HG02642 (cell line): ENCODE results near the gene SESTD1.

Experiments
- ATAC-seq: cut with Tn5 transposase; IDR thresholded peaks from one replicate; pipeline ENCODE4 v1.9.1; 2021; ENCODE audit warnings: mild to moderate bottlenecking; ENCODE audit not compliant: unreplicated experiment, poor library complexity

Gene SESTD1, protein sequence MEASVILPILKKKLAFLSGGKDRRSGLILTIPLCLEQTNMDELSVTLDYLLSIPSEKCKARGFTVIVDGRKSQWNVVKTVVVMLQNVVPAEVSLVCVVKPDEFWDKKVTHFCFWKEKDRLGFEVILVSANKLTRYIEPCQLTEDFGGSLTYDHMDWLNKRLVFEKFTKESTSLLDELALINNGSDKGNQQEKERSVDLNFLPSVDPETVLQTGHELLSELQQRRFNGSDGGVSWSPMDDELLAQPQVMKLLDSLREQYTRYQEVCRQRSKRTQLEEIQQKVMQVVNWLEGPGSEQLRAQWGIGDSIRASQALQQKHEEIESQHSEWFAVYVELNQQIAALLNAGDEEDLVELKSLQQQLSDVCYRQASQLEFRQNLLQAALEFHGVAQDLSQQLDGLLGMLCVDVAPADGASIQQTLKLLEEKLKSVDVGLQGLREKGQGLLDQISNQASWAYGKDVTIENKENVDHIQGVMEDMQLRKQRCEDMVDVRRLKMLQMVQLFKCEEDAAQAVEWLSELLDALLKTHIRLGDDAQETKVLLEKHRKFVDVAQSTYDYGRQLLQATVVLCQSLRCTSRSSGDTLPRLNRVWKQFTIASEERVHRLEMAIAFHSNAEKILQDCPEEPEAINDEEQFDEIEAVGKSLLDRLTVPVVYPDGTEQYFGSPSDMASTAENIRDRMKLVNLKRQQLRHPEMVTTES

DNA sequence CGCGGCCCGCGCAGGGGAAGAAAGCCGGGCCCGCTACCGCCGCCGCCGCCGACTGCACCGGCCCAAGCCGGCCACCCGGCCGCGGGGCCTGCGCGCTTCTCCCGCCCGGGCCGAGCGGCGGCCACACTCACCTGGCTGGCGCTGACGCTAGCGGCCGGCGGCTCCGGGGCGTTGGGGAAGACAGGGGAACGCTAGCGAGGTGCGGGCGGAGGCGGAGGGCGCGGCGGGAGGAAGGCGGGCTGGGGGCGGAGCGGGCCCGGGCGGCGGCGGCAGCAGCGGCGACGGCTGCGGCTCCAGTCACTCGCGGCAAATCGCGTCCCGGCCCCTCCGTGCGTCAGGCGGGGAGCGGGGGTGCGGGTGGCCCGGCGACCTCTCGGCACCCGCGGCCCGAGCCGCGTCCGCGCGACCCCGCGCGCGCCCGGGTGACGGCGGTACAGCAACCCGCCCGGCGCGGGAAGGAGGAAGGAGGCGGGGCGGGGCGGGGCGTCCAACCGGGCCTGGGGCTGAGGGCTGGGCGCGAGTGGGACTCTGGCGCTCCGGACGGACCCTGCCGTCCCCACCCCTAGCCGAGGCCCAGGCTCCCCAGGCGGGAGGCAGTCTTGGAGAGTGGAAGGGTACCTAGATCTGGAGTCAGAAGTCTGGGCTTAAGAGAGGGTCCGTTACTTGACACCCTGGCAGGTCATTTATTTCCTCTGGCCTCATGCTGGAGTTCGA lies at the start of gene SESTD1:
SESTD1 (minus strand) TSS at position 465 of the 714 bp plus-strand sequence. CDS start 72,991 bp downstream, outside the sequence.
- peak; percentile 75 for ATAC-seq

DNA sequence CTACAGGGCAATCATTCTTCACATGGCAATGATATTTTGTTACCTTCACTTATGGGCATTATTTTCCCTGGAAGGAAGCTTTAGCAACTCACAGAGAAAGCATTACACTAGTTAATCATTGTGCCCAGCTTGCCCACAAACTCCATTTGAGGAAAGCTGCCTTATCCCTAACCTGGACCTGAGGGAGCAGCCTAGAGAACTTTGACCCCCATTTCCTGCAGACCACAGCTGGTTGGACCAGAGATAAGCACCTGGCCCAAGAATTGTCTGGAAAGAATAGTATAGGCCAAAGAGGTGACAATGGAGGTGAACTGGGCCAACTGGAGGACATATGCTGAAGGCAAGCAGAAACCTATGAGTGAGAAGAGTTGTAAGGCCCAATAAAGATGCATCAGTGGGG lies 48.4 kb upstream of the SESTD1 start:
- ATAC-seq = no peak

DNA sequence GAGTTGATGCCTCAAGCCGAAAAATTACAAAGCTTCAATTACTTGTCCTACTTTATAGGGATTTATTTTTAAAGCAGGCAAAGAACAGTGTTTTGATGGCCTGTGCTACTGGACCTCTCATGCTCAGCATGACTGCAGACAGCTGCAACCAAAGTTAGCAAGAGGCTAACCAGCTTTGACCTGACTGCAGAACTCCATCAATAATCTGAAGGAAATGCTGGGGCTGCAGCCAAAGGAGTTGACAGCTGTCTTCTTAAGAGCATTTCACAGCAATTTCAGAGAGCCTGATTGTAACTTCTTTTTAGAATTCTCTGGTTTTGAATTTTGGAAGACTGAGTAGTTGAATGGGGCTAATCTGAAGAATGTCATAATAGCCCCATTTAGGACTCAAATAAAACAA lies 46.5 kb upstream of the SESTD1 start:
- ATAC-seq = no peak

GRCh38 chr2:179307616-179308371 lies 43.2 kb upstream of the SESTD1 start:
- no peak for ATAC-seq

DNA sequence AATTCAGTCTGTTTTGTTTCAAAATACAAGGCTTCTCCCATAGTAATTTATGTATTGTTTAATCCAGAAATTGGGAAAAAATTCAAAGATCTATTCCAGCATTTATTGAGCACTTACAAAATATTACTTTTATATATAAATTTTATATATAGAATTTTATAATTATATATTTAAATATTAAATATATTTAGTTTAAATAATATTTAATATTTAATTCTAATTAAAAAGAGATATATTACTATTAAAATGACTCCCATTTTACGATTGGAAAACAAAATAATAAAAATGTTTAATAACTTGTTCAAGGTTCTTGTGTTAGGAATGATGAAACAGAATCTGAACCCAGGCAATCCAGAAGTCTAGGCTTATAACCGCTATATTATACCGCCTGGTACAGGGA lies 40.5 kb upstream of the SESTD1 start:
- no peak for ATAC-seq

- ATAC-seq = no peak
Observed at GRCh38 chr2:179304424-179304823, 39.8 kb upstream of the SESTD1 start.

DNA sequence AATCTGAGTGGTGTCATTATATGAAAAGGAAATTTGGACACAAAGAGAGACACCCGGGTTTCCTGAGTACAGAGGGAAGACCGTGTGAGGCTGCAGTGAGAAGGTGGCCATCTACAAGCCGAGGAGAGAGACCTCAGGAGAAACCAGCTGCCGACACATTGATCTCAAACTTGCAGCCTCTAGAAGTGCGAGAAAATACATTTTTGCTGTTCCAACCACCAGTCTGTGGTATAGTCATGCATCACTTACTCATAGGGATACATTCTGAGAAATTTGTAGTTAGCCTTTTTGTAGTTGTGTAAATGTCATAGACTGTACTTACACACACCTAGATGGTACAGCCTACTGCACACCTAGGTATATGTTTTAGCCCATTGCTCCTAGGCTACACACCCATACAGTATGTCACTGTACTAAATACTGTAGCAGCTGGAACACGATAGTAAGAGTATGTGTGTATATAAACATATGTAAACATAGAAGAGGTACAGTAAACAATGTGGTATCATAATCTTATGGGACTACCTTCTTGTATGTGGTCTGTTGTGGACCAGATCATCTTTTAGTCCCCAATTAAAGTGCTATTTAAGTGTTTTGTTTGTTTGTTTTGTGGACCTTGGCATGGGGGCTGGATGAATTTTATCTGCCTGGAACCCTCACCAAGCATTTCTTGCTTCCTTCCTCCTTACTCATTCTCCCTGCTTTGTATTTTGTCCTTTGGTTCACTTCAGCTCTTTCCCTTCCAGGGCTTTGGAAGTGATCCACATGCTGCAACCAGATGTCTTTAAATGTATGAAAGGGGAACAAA lies 38.3 kb upstream of the SESTD1 start:
- ATAC-seq = no peak

DNA sequence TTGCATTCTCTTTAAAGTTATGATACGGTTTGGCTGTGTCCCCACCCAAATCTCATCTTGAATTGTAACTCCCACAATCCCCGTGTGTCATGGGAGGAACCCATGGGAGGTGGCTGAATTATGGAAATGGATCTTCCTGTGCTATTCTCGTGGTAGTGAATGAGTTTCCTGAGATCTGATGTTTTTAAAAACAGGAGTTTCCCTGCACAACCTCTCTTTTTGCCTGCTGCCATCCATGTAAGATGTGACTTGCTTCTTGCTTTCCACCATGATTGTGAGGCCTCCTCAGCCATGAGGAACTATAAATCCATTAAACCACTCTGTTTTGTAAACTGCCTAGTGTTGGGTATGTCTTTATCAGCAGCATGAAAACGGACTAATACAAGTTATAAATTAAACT lies 37.5 kb upstream of the SESTD1 start:
- ATAC-seq = no peak

DNA sequence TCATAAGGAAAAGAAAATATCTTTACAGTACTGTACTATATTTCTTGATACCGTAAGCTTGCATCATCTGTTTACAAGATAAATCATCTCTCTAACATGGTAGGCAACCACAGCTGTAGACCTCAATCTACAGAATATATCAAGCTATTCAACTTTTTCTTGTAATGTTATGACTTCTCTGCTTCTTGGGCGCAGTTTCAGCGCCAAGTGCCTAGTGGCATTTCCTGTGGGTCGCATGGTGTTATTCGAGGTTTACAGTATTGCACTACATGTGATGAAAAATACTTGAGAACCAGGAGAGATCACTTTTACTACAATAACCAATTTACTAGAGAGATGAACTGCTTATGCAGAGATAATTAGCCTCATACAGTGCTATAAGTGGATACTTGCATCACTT lies 34.0 kb upstream of the SESTD1 start:
- no peak for ATAC-seq

DNA sequence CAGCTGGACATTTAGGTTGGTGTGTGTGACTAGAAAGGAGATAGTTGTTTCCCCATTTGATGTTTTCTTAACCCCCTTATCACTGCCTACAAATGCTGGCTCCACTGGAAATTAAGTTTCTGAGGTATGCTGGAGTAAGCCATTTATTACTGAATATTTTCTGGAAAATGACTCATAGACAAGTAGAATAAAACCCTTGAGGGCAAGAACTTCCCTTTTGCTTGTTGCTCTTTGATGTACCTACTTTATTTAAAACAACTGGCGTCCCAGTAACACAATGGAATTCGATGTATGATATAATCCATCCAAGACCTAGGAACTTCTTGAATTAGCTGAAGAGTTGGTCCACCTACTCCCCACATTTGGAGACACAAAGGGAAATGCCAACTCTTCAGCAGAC lies 33.3 kb upstream of the SESTD1 start:
- ATAC-seq = no peak

- ATAC-seq = no peak
Observed at GRCh38 chr2:179290329-179290728, 25.7 kb upstream of the SESTD1 start.

GRCh38 chr2:179285060-179285459 lies 20.4 kb upstream of the SESTD1 start:
- ATAC-seq = no peak

- no peak for ATAC-seq
Observed at GRCh38 chr2:179277429-179278196, 13.0 kb upstream of the SESTD1 start.

- no peak for ATAC-seq
Observed at GRCh38 chr2:179275253-179276012, 10.8 kb upstream of the SESTD1 start.

- ATAC-seq = peak; percentile 96
Observed at GRCh38 chr2:179274749-179275148, 10.1 kb upstream of the SESTD1 start.

- ATAC-seq = no peak
Observed at GRCh38 chr2:179273461-179273962, 8.9 kb upstream of the SESTD1 start.

- ATAC-seq = no peak
Observed at GRCh38 chr2:179272406-179273192, 8.0 kb upstream of the SESTD1 start.
